ENCODE measurements around the gene PDLIM4. TPM values are rescaled to one million over a fixed set of nuclear protein-coding genes. Genes with fewer than 3 reads are reported as not detected.

Gene PDLIM4
- total and polyA plus RNA-seq, 2 experiments from 2014 or later: 25.2 to 31.8 TPM

GRCh38 chr5:132225165-132226032, 32.1 kb upstream of the PDLIM4 start (continued):
- TF ChIP-seq CTCF (conservative IDR thresholded peaks at IDR 0.05; ENCODE audit: low read depth in 2 of 2): no peak
- TF ChIP-seq ZNF462 (CRISPR knock-in tag; IDR thresholded peaks at IDR 0.05): no peak

GRCh38 chr5:132226516-132227234, 30.8 kb upstream of the PDLIM4 start:
- H3K4me3 ChIP-seq: peak overlapping the region; percentile 80
- H3K36me3 Mint-ChIP-seq (ENCODE audit: low read depth): no peaks in the 10 kb centered on the region
- peak overlapping the region; percentile 68 for H3K4me3 Mint-ChIP-seq
- 0 out of 2 replicates have a peak, but pooled peaks cover 3% of the 10 kb centered on the region for H3F3A ChIP-seq (replicated peaks; ENCODE audit: low read depth)
- H3K36me3 ChIP-seq (ENCODE audit: insufficient read depth): no peaks in the 10 kb centered on the region
- no peaks in the 10 kb centered on the region for H3K9me2 ChIP-seq (ENCODE audit: insufficient read depth)
- no peaks in the 10 kb centered on the region for H3K79me2 ChIP-seq (replicated peaks; ENCODE audit: insufficient read depth)
- peaks cover 12% of the 10 kb centered on the region; the same call in 2 of the 3 replicates for H3K4me1 Mint-ChIP-seq
- H3K27ac ChIP-seq (ENCODE audit: low read depth): no peak overlapping the region
- H3K27me3 Mint-ChIP-seq (ENCODE audit: insufficient read depth, low read depth, poor library complexity): peaks cover 28% of the 10 kb centered on the region
- TF ChIP-seq EZH2 (IDR thresholded peaks at IDR 0.05; ENCODE audit: low read depth, unreplicated experiment) (peak; percentile 42), EZH2phosphoT487 (IDR thresholded peaks at IDR 0.05; ENCODE audit: unreplicated experiment) (no peak), REST (IDR thresholded peaks at IDR 0.05; ENCODE audit: unreplicated experiment) (no peak), POLR2AphosphoS5 (IDR thresholded peaks at IDR 0.05; ENCODE audit: low read depth) (no peak), STAT1 (IDR thresholded peaks at IDR 0.05; ENCODE audit: unreplicated experiment) (no peak)
- ATAC-seq (peak; percentile 21), DNase-seq (ENCODE audit: low spot score) (peak; percentile 35)
- H3K4me2 ChIP-seq: peak overlapping the region; percentile 93
- H3K27me3 ChIP-seq (ENCODE audit: insufficient read depth): peaks cover 25% of the 10 kb centered on the region
- H3K27ac Mint-ChIP-seq: no peak overlapping the region
- peak overlapping the region; percentile 100 for H2AFZ ChIP-seq
- no peaks in the 10 kb centered on the region for H3K9me3 Mint-ChIP-seq
- no peaks in the 10 kb centered on the region for H4K20me1 ChIP-seq (replicated peaks; ENCODE audit: insufficient read depth)
- no peaks in the 10 kb centered on the region for H3K4me1 ChIP-seq (ENCODE audit: insufficient read depth)

Data from GM23338 (cell line).